Astrocyte (in vitro differentiated cells and primary cell): ENCODE data around the gene CCDC69. TPM values are rescaled to one million over a fixed set of nuclear protein-coding genes. Genes with fewer than 3 reads are reported as not detected.

ENCODE experiments used
- DNase-seq: peaks from one replicate; pipeline ENCODE4 v3.0.0-alpha.2; 2010; ENCODE audit warnings: low read depth
- FAIRE-seq: peaks from 2 replicates; lab custom pipeline; 2011; peaks lifted over from hg19 to GRCh38; lab: Jason Lieb, UNC
- H2AFZ ChIP-seq: 2 replicates; pipeline ENCODE4 v1.6.0; 2012; ENCODE audit warnings: low read depth, low read length, inconsistent platforms
- H3K27ac ChIP-seq: 2 replicates; pipeline ENCODE4 v1.5.1; 2011; ENCODE audit warnings: low read depth, low read length, inconsistent platforms
- H3K27me3 ChIP-seq: 2 replicates; pipeline ENCODE4 v1.6.0; 2011; ENCODE audit warnings: low read length, inconsistent platforms; ENCODE audit not compliant: insufficient read depth
- H3K36me3 ChIP-seq: 2 replicates; pipeline ENCODE4 v1.5.1; 2011; ENCODE audit warnings: low read length, inconsistent platforms; ENCODE audit not compliant: insufficient read depth
- H3K4me1 ChIP-seq: 2 replicates; pipeline ENCODE4 v1.5.1; 2011; ENCODE audit warnings: low read length, inconsistent platforms; ENCODE audit not compliant: insufficient read depth
- H3K4me2 ChIP-seq: 2 replicates; pipeline ENCODE4 v1.6.0; 2012; ENCODE audit warnings: low read length, inconsistent platforms
- H3K4me3 ChIP-seq: 2 replicates; pipeline ENCODE4 v1.5.1; 2011; ENCODE audit warnings: low read depth, mild to moderate bottlenecking, low read length, inconsistent platforms; ENCODE audit not compliant: insufficient read depth
- H3K79me2 ChIP-seq: 2 replicates; pipeline ENCODE4 v1.6.0; 2012; ENCODE audit warnings: mild to moderate bottlenecking, low read length, inconsistent platforms; ENCODE audit not compliant: insufficient read depth
- H3K9ac ChIP-seq: 2 replicates; pipeline ENCODE4 v1.6.0; 2012; ENCODE audit warnings: mild to moderate bottlenecking, low read length, inconsistent platforms
- H3K9me3 ChIP-seq: 2 replicates; pipeline ENCODE4 v1.5.1; 2012; ENCODE audit warnings: low read depth, mild to moderate bottlenecking, low read length, inconsistent platforms; ENCODE audit not compliant: insufficient read depth
- H4K20me1 ChIP-seq: 2 replicates; pipeline ENCODE4 v1.6.0; 2012; ENCODE audit warnings: low read length, inconsistent platforms; ENCODE audit not compliant: insufficient read depth
- H3K27ac Mint-ChIP-seq: one replicate; pipeline ENCODE4 v1.8.0; 2021; ENCODE audit warnings: mild to moderate bottlenecking, mixed read lengths; ENCODE audit not compliant: unreplicated experiment
- H3K27me3 Mint-ChIP-seq: one replicate; pipeline ENCODE4 v1.8.0; 2021; ENCODE audit warnings: low read depth, mixed read lengths; ENCODE audit not compliant: unreplicated experiment
- H3K36me3 Mint-ChIP-seq: one replicate; pipeline ENCODE4 v1.8.0; 2021; ENCODE audit warnings: low read depth, mixed read lengths; ENCODE audit not compliant: unreplicated experiment
- H3K4me1 Mint-ChIP-seq: one replicate; pipeline ENCODE4 v1.8.0; 2021; ENCODE audit warnings: low read depth, mixed read lengths; ENCODE audit not compliant: unreplicated experiment
- H3K4me3 Mint-ChIP-seq: one replicate; pipeline ENCODE4 v1.8.0; 2021; ENCODE audit warnings: mild to moderate bottlenecking, moderate library complexity, mixed read lengths; ENCODE audit not compliant: unreplicated experiment
- H3K9me3 Mint-ChIP-seq: one replicate; pipeline ENCODE4 v1.8.0; 2021; ENCODE audit warnings: mild to moderate bottlenecking, mixed read lengths; ENCODE audit not compliant: unreplicated experiment
- CTCF ChIP-seq: IDR thresholded peaks from 2 replicates; pipeline ENCODE4 v1.5.1; 2011; ENCODE audit warnings: low read depth, mild to moderate bottlenecking, inconsistent platforms, low read length, moderate library complexity; ENCODE audit not compliant: insufficient read depth
- EZH2 ChIP-seq: IDR thresholded peaks from 2 replicates; pipeline ENCODE4 v1.6.1; 2012; ENCODE audit warnings: mild to moderate bottlenecking, low read length, inconsistent platforms; ENCODE audit not compliant: insufficient read depth
- total RNA-seq: library from RNA; stranded (reverse); gene quantifications from 2 replicates; pipeline ENCODE4 v1.2.1, GENCODE V29; 2021

Gene CCDC69
- total RNA-seq, 1 donor from 2014 or later = 4.1 TPM

DNA sequence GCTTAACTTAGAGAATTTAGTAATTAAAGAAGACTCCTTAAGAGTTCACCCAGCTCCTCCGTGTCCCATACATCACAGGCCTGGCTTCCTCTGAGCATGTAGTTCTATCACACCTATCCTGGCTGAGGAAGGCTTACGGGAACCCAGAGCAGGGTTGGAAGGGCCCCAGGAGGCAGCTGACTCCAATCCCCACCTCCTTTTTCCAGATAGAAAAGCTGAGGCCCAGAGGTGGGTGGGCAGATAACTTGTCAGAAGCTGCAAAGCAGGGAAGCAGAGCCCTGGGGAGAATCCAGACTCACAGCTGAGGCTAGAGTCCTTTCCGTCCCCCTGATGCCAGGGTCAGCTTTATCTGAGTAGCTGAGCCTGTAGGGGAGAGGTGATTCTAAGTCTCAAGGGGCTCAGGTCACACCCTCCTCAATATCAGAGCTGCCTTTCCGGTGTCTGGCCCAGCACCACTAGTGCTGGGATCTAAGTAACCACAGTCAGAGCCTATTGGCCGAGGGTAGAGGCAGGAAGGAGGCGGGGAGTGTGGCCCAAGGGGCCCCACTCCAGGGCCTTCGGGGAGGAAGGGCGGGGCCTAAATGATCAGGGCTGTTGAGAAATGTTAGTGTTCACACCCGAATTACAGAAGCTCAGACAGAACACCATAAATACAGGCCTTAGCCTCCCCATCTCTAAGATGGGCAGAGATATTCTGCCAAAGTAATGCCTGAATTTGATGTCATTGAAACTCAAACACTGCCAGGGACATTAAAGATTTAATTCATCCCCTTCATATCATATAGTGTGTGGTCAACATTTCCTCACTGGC lies 9.9 kb downstream of the CCDC69 start:
- Mint-ChIP-seq H3K27me3 (peaks cover 5% of the 10 kb centered on the region), H3K4me1 (no peaks in the 10 kb centered on the region), H3K4me3 (no peak overlapping the region), H3K36me3 (peaks cover 2% of the 10 kb centered on the region), H3K27ac (no peak overlapping the region), H3K9me3 (no peaks in the 10 kb centered on the region)
- H3K4me2 ChIP-seq = peak overlapping the region; percentile 13
- H4K20me1 ChIP-seq = no peaks in the 10 kb centered on the region
- H3K36me3 ChIP-seq = no peaks in the 10 kb centered on the region
- H3K9ac ChIP-seq = no peak overlapping the region
- H3K79me2 ChIP-seq = no peaks in the 10 kb centered on the region
- H3K4me3 ChIP-seq = no peak overlapping the region
- TF ChIP-seq CTCF (no peak), EZH2 (no peak)
- H3K27me3 ChIP-seq = no peaks in the 10 kb centered on the region
- DNase-seq (no peak), FAIRE-seq (no peak)
- H3K27ac ChIP-seq = no peak overlapping the region
- H2AFZ ChIP-seq = no peak overlapping the region
- no peaks in the 10 kb centered on the region for H3K4me1 ChIP-seq
- no peaks in the 10 kb centered on the region for H3K9me3 ChIP-seq

DNA sequence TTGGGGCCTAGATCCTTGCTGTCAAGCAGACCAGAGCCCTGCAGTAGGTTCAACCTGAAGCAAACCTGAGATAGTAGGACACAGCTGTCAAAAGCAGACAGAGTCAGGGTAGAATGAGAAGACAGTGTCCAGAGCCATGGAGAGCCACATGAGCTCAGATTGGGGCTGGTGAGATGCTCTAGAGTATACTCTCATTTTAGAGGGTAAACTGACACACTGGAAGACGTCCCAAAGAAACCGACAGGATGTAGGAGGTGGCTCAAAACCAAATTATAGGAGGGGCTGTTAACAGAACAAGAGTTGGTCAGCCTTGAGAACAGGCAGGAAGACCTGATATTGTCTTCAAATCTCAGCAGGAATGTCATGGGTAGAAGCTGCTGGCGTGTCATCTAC lies 11.5 kb downstream of the CCDC69 start:
- peaks cover 7% of the 10 kb centered on the region for H3K27me3 Mint-ChIP-seq
- H3K27ac ChIP-seq = no peak overlapping the region
- no peak for TF ChIP-seq EZH2
- TF ChIP-seq CTCF = no peak
- DNase-seq (no peak), FAIRE-seq (no peak)
- no peaks in the 10 kb centered on the region for H3K9me3 Mint-ChIP-seq
- no peaks in the 10 kb centered on the region for H3K79me2 ChIP-seq
- peaks cover 2% of the 10 kb centered on the region for H3K36me3 Mint-ChIP-seq
- H4K20me1 ChIP-seq = no peaks in the 10 kb centered on the region
- no peak overlapping the region for H3K4me2 ChIP-seq
- H3K9me3 ChIP-seq = no peaks in the 10 kb centered on the region
- no peak overlapping the region for H3K4me3 ChIP-seq
- peak overlapping the region; percentile 34 for H3K27ac Mint-ChIP-seq
- no peaks in the 10 kb centered on the region for H3K4me1 Mint-ChIP-seq
- no peaks in the 10 kb centered on the region for H3K4me1 ChIP-seq
- no peak overlapping the region for H3K4me3 Mint-ChIP-seq
- no peak overlapping the region for H2AFZ ChIP-seq
- H3K27me3 ChIP-seq = no peaks in the 10 kb centered on the region
- H3K36me3 ChIP-seq = no peaks in the 10 kb centered on the region
- H3K9ac ChIP-seq = no peak overlapping the region

DNA sequence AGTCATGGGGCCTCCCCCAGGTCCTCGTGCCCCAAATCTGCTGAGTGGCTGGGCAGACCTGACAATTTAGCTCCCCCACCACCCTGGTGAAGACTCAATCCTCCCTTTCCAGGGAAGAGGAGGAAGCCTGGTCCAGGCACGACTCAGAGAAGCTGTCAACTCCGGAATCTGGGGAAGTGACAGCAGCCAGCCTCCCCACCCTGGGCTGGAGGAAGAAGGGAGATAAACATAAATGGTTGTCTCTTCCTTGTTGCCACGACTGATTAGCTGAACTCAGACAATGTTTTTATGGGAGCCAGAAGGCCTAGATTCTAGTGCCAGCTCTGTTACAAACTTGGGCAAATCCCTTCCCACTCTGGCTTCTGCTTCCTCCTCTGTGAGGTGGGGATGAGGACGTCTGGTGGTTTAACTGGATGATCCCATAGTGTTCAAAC lies 15.4 kb downstream of the CCDC69 start:
- TF ChIP-seq CTCF = no peak
- no peak overlapping the region for H3K27ac Mint-ChIP-seq
- Histone ChIP-seq H4K20me1 (no peaks in the 10 kb centered on the region), H3K4me3 (no peak overlapping the region), H3K27me3 (no peaks in the 10 kb centered on the region), H2AFZ (no peak overlapping the region), H3K9me3 (no peaks in the 10 kb centered on the region), H3K4me2 (no peak overlapping the region), H3K27ac (no peak overlapping the region), H3K4me1 (no peaks in the 10 kb centered on the region), H3K9ac (no peak overlapping the region), H3K36me3 (no peaks in the 10 kb centered on the region), H3K79me2 (no peaks in the 10 kb centered on the region)
- H3K4me1 Mint-ChIP-seq = no peaks in the 10 kb centered on the region
- H3K4me3 Mint-ChIP-seq = no peak overlapping the region
- H3K9me3 Mint-ChIP-seq = no peaks in the 10 kb centered on the region
- DNase-seq (no peak), FAIRE-seq (no peak)
- peaks cover 2% of the 10 kb centered on the region for H3K36me3 Mint-ChIP-seq
- H3K27me3 Mint-ChIP-seq = peaks cover 7% of the 10 kb centered on the region
